Measurements from ENCODE around the gene SRSF2. TPM values are rescaled to one million over a fixed set of nuclear protein-coding genes. Genes with fewer than 3 reads are reported as not detected.

Gene SRSF2
- total RNA-seq, 1 donor from 2014 or later = 122 TPM

- Histone ChIP-seq H3K9me3 (no peaks in the 10 kb centered on the region), H3K27me3 (ENCODE audit: low read depth) (no peaks in the 10 kb centered on the region), H3K4me3 (no peak overlapping the region), H3K36me3 (peaks cover 100% of the 10 kb centered on the region), H3K27ac (no peak overlapping the region), H3K4me1 (peaks cover 46% of the 10 kb centered on the region)
- intact Hi-C loops (cut with DNase I) = no loop called here
- ATAC-seq (no peak), DNase-seq (no peak)
- TF ChIP-seq CTCF (IDR thresholded peaks at IDR 0.05) = no peak
Measured at GRCh38 chr17:76720211-76720610, 16.9 kb downstream of the SRSF2 start.

GRCh38 chr17:76718516-76718915 lies 18.6 kb downstream of the SRSF2 start:
- intact Hi-C loops (cut with DNase I) = no loop called here
- H3K27me3 ChIP-seq (ENCODE audit: low read depth) = no peaks in the 10 kb centered on the region
- DNase-seq = no peak
- H3K4me3 ChIP-seq = no peak overlapping the region
- ATAC-seq = no peak
- no peaks in the 10 kb centered on the region for H3K9me3 ChIP-seq
- H3K27ac ChIP-seq = no peak overlapping the region
- no peak for TF ChIP-seq CTCF (IDR thresholded peaks at IDR 0.05)
- H3K4me1 ChIP-seq = peaks cover 39% of the 10 kb centered on the region
- H3K36me3 ChIP-seq = peaks cover 96% of the 10 kb centered on the region

- intact Hi-C loops (cut with DNase I) = no loop called here
- no peak for TF ChIP-seq CTCF (IDR thresholded peaks at IDR 0.05)
- peak; percentile 3 to 33 for ATAC-seq
Measured at GRCh38 chr17:76716839-76717215, 20.3 kb downstream of the SRSF2 start.

GRCh38 chr17:76716146-76716838 lies 20.8 kb downstream of the SRSF2 start:
- Histone ChIP-seq H3K36me3 (peaks cover 82% of the 10 kb centered on the region), H3K27me3 (ENCODE audit: low read depth) (no peaks in the 10 kb centered on the region), H3K4me1 (peaks cover 38% of the 10 kb centered on the region), H3K9me3 (no peaks in the 10 kb centered on the region), H3K27ac (peak overlapping the region; percentile 77), H3K4me3 (no peak overlapping the region)
- DNase-seq (peak; percentile 73), ATAC-seq (peak; percentile 73 to 91)
- TF ChIP-seq CTCF (IDR thresholded peaks at IDR 0.05) = no peak
- intact Hi-C loops (cut with DNase I) = no loop called here

More at GRCh38 chr17:76716839-76717215, 20.3 kb downstream of the SRSF2 start:
- no peaks in the 10 kb centered on the region for H3K9me3 ChIP-seq
- no peak for DNase-seq
- H3K4me3 ChIP-seq = no peak overlapping the region
- peak overlapping the region; percentile 77 for H3K27ac ChIP-seq
- H3K36me3 ChIP-seq = peaks cover 87% of the 10 kb centered on the region
- H3K4me1 ChIP-seq = peaks cover 33% of the 10 kb centered on the region
- no peaks in the 10 kb centered on the region for H3K27me3 ChIP-seq (ENCODE audit: low read depth)

GRCh38 chr17:76715496-76715830 lies 21.7 kb downstream of the SRSF2 start:
- ATAC-seq (no peak), DNase-seq (no peak)
- Histone ChIP-seq H3K4me1 (peaks cover 42% of the 10 kb centered on the region), H3K36me3 (peaks cover 74% of the 10 kb centered on the region), H3K27me3 (ENCODE audit: low read depth) (no peaks in the 10 kb centered on the region), H3K27ac (peak overlapping the region; percentile 69), H3K9me3 (no peaks in the 10 kb centered on the region), H3K4me3 (no peak overlapping the region)
- intact Hi-C loops (cut with DNase I) = no loop called here
- no peak for TF ChIP-seq CTCF (IDR thresholded peaks at IDR 0.05)
